K562 (cell line): Measurements from ENCODE around the gene NINL.

Experiments
- CEBPB ChIP-seq: fragments of 450-650 bp; IDR thresholded peaks from 2 replicates; pipeline ENCODE4 v1.6.1; 2016; ENCODE audit warnings: missing genetic modification characterization, missing compliant biosample characterization
- DPF2 ChIP-seq: fragments of 450-650 bp; IDR thresholded peaks from 2 replicates; pipeline ENCODE4 v1.6.1; 2016
- HMG20A ChIP-seq: fragments of 450-650 bp; formaldehyde crosslinking; conservative IDR thresholded peaks from 2 replicates; pipeline ENCODE4 v1.4.0; 2020; ENCODE audit warnings: mild to moderate bottlenecking, mixed read lengths
- HNRNPUL1 ChIP-seq: fragments of 200-400 bp; formaldehyde crosslinking; IDR thresholded peaks from 2 replicates; pipeline ENCODE4 v1.6.1; 2017; ENCODE audit warnings: low read length
- MAFF ChIP-seq: IDR thresholded peaks from 2 replicates; pipeline ENCODE4 v1.6.1; 2012; ENCODE audit warnings: low read length, improper control_type of control experiment
- ZNF551 ChIP-seq: fragments of 250-450 bp; sonication (Bioruptor Pico); IDR thresholded peaks from 2 replicates; pipeline ENCODE4 v1.5.0; 2021; ENCODE audit warnings: mild to moderate bottlenecking, moderate library complexity
- TF ChIP-seq, protein P1 (sequence below): sonication (generic); IDR thresholded peaks from 2 replicates; pipeline ENCODE4 v1.6.1; 2016

DNA sequence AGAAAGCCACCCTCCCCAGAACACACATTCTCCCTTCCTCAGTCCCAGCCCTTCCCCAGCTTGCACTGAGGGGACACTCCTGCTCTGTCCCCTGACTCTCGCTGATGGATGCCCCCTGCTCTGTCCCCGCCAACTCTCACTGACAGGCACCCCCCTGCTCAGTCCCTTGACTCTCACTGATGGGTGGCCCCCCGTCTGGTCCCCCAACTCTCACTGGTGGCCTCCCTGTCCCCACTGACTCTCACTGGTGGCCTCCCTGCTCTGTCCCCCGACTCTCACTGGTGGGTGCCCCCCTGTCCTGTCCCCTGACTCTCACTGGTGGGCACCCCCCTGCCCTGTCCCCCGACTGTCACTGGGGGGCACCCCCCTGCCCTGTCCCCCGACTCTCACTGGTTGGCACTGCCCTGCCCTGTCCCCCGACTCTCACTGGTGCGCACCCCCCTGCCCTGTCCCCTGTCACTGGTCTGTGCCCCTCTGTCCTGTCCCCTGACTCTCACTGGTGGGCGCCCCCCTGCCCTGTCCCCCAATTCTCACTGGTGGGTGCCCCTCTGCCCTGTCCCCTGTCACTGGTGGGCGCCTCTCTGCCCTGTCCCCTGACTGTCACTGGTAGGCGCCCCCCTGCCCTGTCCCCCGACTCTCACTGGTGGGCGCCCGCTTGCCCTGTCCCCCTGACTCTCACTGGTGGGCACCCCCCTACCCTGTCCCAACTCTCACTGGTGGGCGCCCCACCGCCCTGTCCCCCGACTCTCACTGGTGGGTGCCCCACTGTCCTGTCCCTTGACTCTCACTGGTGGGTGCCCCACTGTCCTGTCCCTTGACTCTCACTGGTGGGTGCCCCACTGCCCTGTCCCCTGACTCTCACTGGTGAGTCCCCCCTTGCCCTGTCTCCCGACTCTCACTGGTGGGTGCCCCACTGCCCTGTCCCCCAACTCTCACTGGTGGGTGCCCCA is 116.9 kb downstream of the NINL start:
- TF ChIP-seq HNRNPUL1 (no peak), ZNF551 (CRISPR knock-in tag) (no peak), DPF2 (no peak), CEBPB (no peak), HMG20A (CRISPR knock-in tag) (no peak), MAFF (no peak)
- TF ChIP-seq, protein P1, sequence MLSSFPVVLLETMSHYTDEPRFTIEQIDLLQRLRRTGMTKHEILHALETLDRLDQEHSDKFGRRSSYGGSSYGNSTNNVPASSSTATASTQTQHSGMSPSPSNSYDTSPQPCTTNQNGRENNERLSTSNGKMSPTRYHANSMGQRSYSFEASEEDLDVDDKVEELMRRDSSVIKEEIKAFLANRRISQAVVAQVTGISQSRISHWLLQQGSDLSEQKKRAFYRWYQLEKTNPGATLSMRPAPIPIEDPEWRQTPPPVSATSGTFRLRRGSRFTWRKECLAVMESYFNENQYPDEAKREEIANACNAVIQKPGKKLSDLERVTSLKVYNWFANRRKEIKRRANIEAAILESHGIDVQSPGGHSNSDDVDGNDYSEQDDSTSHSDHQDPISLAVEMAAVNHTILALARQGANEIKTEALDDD: no peak
